Smooth muscle cell of the pulmonary artery (primary cell): ENCODE results near the gene RNF180. TPM values are rescaled to one million over a fixed set of nuclear protein-coding genes. Genes with fewer than 3 reads are reported as not detected.

Experiments used
- total RNA-seq: library from RNA; depleted of rRNA; stranded (reverse); fragments of >200 nt; gene quantifications from 2 replicates; pipeline ENCODE4 v1.2.3, GENCODE V29; 2014

The RNF180 gene, protein sequence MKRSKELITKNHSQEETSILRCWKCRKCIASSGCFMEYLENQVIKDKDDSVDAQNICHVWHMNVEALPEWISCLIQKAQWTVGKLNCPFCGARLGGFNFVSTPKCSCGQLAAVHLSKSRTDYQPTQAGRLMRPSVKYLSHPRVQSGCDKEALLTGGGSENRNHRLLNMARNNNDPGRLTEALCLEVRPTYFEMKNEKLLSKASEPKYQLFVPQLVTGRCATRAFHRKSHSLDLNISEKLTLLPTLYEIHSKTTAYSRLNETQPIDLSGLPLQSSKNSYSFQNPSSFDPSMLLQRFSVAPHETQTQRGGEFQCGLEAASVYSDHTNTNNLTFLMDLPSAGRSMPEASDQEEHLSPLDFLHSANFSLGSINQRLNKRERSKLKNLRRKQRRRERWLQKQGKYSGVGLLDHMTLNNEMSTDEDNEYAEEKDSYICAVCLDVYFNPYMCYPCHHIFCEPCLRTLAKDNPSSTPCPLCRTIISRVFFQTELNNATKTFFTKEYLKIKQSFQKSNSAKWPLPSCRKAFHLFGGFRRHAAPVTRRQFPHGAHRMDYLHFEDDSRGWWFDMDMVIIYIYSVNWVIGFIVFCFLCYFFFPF
- 6.0 and 7.6 TPM in 2 replicates for total RNA-seq

DNA sequence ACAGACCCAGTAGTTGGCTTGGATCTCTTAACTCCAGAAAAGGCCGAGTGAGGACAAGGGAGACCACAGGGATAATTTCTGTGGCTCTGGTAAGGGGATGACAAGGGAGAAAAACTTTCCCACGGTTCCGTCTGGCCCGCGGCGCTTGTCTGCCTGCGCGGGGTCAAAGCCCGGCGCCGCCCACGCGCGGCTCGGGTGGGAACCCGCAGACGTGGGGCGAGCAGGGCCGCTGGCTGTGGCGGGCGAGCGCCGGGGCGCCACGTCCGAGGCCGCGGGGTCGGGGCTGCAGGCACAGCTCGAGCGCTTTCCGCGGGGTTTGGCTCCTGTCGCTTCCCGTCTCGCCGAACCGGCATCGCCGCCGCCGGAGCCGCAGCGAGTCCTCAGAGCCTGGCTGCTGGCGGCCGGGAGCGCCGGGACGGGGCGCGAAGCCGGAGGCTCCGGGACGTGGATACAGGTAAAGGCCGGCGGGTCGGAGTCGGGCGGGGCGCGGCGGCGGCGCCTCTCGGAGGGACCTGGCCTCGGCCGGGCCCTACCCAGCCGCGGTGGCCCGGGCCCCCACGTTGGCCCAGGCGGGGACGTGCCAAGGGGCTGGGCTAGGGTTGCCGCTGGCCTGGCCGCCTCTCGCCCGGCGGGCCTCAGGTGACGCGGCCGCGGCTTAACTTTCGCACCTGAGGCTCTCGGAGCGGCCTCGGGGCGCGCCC lies at the start of gene RNF180:
Gene RNF180 (plus strand): TSS at position 344 of the 701 bp plus-strand sequence. CDS start 34,965 bp downstream, outside the sequence.

Other genes starting within 250 kb of the RNF180 start
- not detected in 2 replicates for gene HTR1A, start 203.4 kb upstream of the RNF180 start, total RNA-seq